HUES6 (cell line): ENCODE results near the gene MAD1L1.

Source experiments
- H3K27ac ChIP-seq: 2 replicates; pipeline ENCODE4 v1.7.0; 2013; ENCODE audit warnings: low read depth, mild to moderate bottlenecking, low read length, inconsistent platforms
- H3K27me3 ChIP-seq: 2 replicates; pipeline ENCODE4 v1.6.1; 2013; ENCODE audit warnings: low read length; ENCODE audit not compliant: control insufficient read depth, insufficient read depth
- H3K36me3 ChIP-seq: 2 replicates; pipeline ENCODE4 v1.6.1; 2013; ENCODE audit warnings: low read length; ENCODE audit not compliant: control insufficient read depth, insufficient read depth
- H3K4me1 ChIP-seq: 2 replicates; pipeline ENCODE4 v1.6.1; 2013; ENCODE audit warnings: low read length; ENCODE audit not compliant: control insufficient read depth, insufficient read depth
- H3K4me3 ChIP-seq: 2 replicates; pipeline ENCODE4 v1.5.1; 2013; ENCODE audit warnings: low read depth, low read length
- H3K9ac ChIP-seq: one replicate; pipeline ENCODE4 v1.6.1; 2013; ENCODE audit warnings: mild to moderate bottlenecking, low read length
- H3K9me3 ChIP-seq: 2 replicates; pipeline ENCODE4 v1.6.1; 2013; ENCODE audit warnings: low read depth, low read length; ENCODE audit not compliant: control insufficient read depth, insufficient read depth

MAD1L1 gene

GRCh38 chr7:1899951-1900762, 332.6 kb downstream of the MAD1L1 start:
- Histone ChIP-seq H3K27ac (no peak overlapping the region), H3K9me3 (no peaks in the 10 kb centered on the region), H3K4me1 (no peaks in the 10 kb centered on the region), H3K27me3 (no peaks in the 10 kb centered on the region), H3K4me3 (no peak overlapping the region), H3K9ac (no peak overlapping the region), H3K36me3 (peaks cover 11% of the 10 kb centered on the region)

GRCh38 chr7:1899196-1899595, 333.5 kb downstream of the MAD1L1 start:
- Histone ChIP-seq H3K4me3 (no peak overlapping the region), H3K27ac (no peak overlapping the region), H3K9ac (no peak overlapping the region), H3K27me3 (no peaks in the 10 kb centered on the region), H3K4me1 (no peaks in the 10 kb centered on the region), H3K9me3 (no peaks in the 10 kb centered on the region), H3K36me3 (peaks cover 11% of the 10 kb centered on the region)

- Histone ChIP-seq H3K36me3 (peaks cover 11% of the 10 kb centered on the region), H3K4me3 (no peak overlapping the region), H3K27ac (0 out of 2 replicates have a peak overlapping the region, but pooled peaks have one; percentile 22)
Observed at GRCh38 chr7:1898628-1899185, 334.0 kb downstream of the MAD1L1 start.

DNA sequence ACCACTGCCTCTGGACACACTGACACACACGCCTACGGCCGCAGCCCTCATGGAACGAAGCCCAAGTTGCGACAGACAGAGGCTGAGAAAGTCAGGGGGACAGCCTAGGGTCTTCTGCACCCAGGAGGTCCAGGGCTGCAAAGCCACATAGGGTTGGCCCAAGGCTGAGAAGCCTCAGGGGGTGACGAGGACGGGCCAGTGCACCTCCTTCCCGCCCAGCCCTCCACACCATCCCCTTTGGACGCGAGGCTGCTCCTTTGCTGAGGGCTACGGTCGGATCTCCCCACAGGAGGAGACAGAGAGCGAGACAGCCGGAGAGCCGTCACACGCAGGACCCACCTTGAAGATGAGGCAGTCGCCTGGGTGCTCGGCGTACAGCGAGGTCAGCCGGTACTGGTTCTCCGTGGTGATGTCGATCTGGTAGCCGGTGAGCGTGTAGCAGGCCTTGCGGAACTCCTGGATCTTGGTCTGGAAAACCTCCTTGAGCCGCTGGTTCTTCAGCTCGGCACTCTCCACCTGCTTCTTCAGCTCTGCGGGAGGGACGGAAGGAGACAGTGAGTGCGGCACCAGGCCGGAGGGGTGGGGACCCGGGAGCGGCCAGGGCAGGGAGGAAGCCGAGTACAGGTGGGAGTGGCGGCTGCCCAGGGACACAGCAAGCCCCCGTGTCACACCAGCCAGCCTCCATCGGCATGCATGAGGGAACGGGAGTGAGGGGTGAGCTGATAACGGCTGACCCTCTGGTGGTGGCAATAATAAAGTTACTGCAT, 334.7 kb downstream of the MAD1L1 start:
- Histone ChIP-seq H3K9me3 (no peaks in the 10 kb centered on the region), H3K4me1 (no peaks in the 10 kb centered on the region; the same call in 1 of the 2 replicates), H3K9ac (no peak overlapping the region), H3K27me3 (no peaks in the 10 kb centered on the region), H3K27ac (no peak overlapping the region), H3K4me3 (no peak overlapping the region), H3K36me3 (peaks cover 11% of the 10 kb centered on the region)

More at GRCh38 chr7:1898628-1899185, 334.0 kb downstream of the MAD1L1 start:
- H3K9ac ChIP-seq, result no peak overlapping the region
- no peaks in the 10 kb centered on the region for H3K4me1 ChIP-seq
- no peaks in the 10 kb centered on the region for H3K9me3 ChIP-seq
- no peaks in the 10 kb centered on the region for H3K27me3 ChIP-seq

DNA sequence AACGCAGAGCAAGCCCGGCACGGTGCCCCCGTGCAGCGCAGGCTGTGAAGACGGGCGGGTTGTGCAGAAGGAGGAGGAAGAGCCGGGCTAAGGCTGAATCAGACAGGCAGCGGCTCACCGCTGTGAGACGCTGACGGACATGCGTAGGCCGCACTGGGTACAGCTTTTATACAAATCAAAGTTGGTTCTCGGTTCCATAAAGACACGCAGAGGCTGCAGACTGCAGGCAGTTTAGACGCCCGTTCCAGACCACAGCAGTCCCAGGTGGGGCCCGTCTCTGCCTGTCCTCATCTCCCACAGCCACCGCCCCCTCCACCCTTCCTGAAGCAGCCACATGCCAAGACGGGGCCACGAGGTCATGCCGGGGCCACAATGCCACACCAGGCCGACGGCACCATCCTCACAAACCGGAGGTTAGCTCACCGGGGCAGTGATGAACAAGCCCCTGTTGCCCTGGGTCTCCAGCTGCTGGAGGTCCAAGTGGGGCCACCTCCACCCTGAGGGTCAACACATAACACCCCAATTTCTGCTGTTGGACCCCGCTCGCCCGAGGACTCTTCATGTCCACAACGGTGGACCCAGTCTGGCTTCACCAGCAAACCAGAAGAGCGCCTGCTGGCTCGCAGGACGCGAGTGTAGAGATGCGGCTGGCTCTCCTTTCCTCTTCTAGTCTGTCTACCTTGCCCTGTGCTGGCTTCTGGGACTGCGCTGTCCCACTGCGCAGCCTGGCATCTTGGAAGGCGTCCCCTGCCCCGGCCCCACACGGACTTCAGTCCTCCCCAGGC, 335.5 kb downstream of the MAD1L1 start:
- H3K4me1 ChIP-seq, result no peaks in the 10 kb centered on the region; the same call in 1 of the 2 replicates
- H3K36me3 ChIP-seq, result peaks cover 11% of the 10 kb centered on the region
- H3K27ac ChIP-seq, result no peak overlapping the region
- no peaks in the 10 kb centered on the region for H3K9me3 ChIP-seq
- no peaks in the 10 kb centered on the region for H3K27me3 ChIP-seq
- H3K4me3 ChIP-seq, result no peak overlapping the region
- H3K9ac ChIP-seq, result no peak overlapping the region

GRCh38 chr7:1895664-1896515, 336.9 kb downstream of the MAD1L1 start:
- H3K9me3 ChIP-seq, result no peaks in the 10 kb centered on the region
- H3K9ac ChIP-seq, result no peak overlapping the region
- H3K27ac ChIP-seq, result peak overlapping the region; percentile 65; the same call in 1 of the 2 replicates
- H3K36me3 ChIP-seq, result peaks cover 11% of the 10 kb centered on the region
- H3K4me1 ChIP-seq, result no peaks in the 10 kb centered on the region; the same call in 1 of the 2 replicates
- no peak overlapping the region for H3K4me3 ChIP-seq
- no peaks in the 10 kb centered on the region for H3K27me3 ChIP-seq

- H3K36me3 ChIP-seq, result peaks cover 11% of the 10 kb centered on the region
- H3K27ac ChIP-seq, result no peak overlapping the region
- H3K9ac ChIP-seq, result no peak overlapping the region
- no peaks in the 10 kb centered on the region; the same call in 1 of the 2 replicates for H3K4me1 ChIP-seq
- no peaks in the 10 kb centered on the region for H3K9me3 ChIP-seq
- H3K27me3 ChIP-seq, result no peaks in the 10 kb centered on the region
- H3K4me3 ChIP-seq, result no peak overlapping the region
Observed at GRCh38 chr7:1894906-1895663, 337.7 kb downstream of the MAD1L1 start.

GRCh38 chr7:1894313-1894900, 338.3 kb downstream of the MAD1L1 start:
- H3K9ac ChIP-seq, result no peak overlapping the region
- no peaks in the 10 kb centered on the region for H3K9me3 ChIP-seq
- peaks cover 11% of the 10 kb centered on the region for H3K36me3 ChIP-seq
- H3K4me1 ChIP-seq, result no peaks in the 10 kb centered on the region; the same call in 1 of the 2 replicates
- no peak overlapping the region for H3K27ac ChIP-seq
- no peaks in the 10 kb centered on the region for H3K27me3 ChIP-seq
- no peak overlapping the region for H3K4me3 ChIP-seq

GRCh38 chr7:1893451-1893850, 339.3 kb downstream of the MAD1L1 start:
- no peaks in the 10 kb centered on the region for H3K27me3 ChIP-seq
- no peak overlapping the region for H3K27ac ChIP-seq
- peaks cover 3% of the 10 kb centered on the region; the same call in 1 of the 2 replicates for H3K9me3 ChIP-seq
- no peaks in the 10 kb centered on the region; the same call in 1 of the 2 replicates for H3K4me1 ChIP-seq
- no peak overlapping the region for H3K4me3 ChIP-seq
- no peak overlapping the region for H3K9ac ChIP-seq
- peaks cover 17% of the 10 kb centered on the region for H3K36me3 ChIP-seq
